Measurements from ENCODE around the gene FRMD4A. TPM values are rescaled to one million over a fixed set of nuclear protein-coding genes. Genes with fewer than 3 reads are reported as not detected.

Gene FRMD4A
- total RNA-seq, 1 experiment from 2014 or later = 19.6 TPM

- Histone ChIP-seq H2BK120ac (ENCODE audit: low read depth, low read length, poor library complexity, severe bottlenecking) (no peak overlapping the region), H3K14ac (ENCODE audit: insufficient read depth, low read length) (no peak overlapping the region), H2AK5ac (ENCODE audit: insufficient read length, low read length) (no peak overlapping the region), H3T11ph (ENCODE audit: low read length) (no peak overlapping the region), H3K79me2 (ENCODE audit: insufficient read depth, low read length) (peaks cover 24% of the 10 kb centered on the region; the same call in 1 of the 2 replicates), H3K79me1 (ENCODE audit: insufficient read depth, low read depth, low read length, poor library complexity, severe bottlenecking) (no peaks in the 10 kb centered on the region), H3K4ac (ENCODE audit: low read depth, low read length) (no peak overlapping the region), H3K4me2 (ENCODE audit: insufficient read depth, insufficient read length, low read length) (no peak overlapping the region), H2BK5ac (ENCODE audit: insufficient read length, low read length) (no peak overlapping the region), H3K27ac (ENCODE audit: insufficient read length, low read depth, low read length) (no peak overlapping the region), H3K9me3 (ENCODE audit: control insufficient read depth, low read depth, low read length) (no peaks in the 10 kb centered on the region), H4K5ac (ENCODE audit: insufficient read length, low read depth, low read length) (no peak overlapping the region), H3K9ac (ENCODE audit: extremely low read depth, insufficient read length, low read length) (no peak overlapping the region), H4K8ac (replicated peaks; ENCODE audit: insufficient read length, low read depth, low read length) (no peak overlapping the region), H3K27me3 (ENCODE audit: insufficient read depth, low read length) (no peaks in the 10 kb centered on the region; the same call in 1 of the 2 replicates), H3K56ac (ENCODE audit: insufficient read length, low read depth, low read length) (no peak overlapping the region), H2BK12ac (ENCODE audit: insufficient read length, low read depth, low read length) (no peak overlapping the region), H2BK20ac (ENCODE audit: low read depth, low read length, poor library complexity, severe bottlenecking) (no peak overlapping the region), H4K20me1 (ENCODE audit: control insufficient read depth, insufficient read depth, insufficient read length) (no peaks in the 10 kb centered on the region), H3K4me1 (ENCODE audit: insufficient read depth, low read length) (peaks cover 7% of the 10 kb centered on the region; the same call in 1 of the 2 replicates), H3K18ac (ENCODE audit: insufficient read length, low read depth, low read length) (no peak overlapping the region), H3K23ac (ENCODE audit: insufficient read length, low read depth, low read length) (no peak overlapping the region), H3K23me2 (ENCODE audit: insufficient read length, low read depth, low read length, poor library complexity, severe bottlenecking) (peaks cover 14% of the 10 kb centered on the region), H2BK15ac (ENCODE audit: low read depth, low read length) (no peak overlapping the region), H2AFZ (ENCODE audit: low read length) (no peak overlapping the region), H4K91ac (ENCODE audit: insufficient read length, low read depth, low read length) (no peak overlapping the region)
- Mint-ChIP-seq H3K27me3 (ENCODE audit: low read depth) (peaks cover 25% of the 10 kb centered on the region), H3K36me3 (ENCODE audit: insufficient read depth in 1 of 3, low read depth in 3 of 3) (peaks cover 0 to 1% (median 0%) of the 10 kb centered on the region in 3 experiments; a peak in 1 of 7 replicates), H3K9me3 (no peaks in the 10 kb centered on the region), H3K4me3 (no peak overlapping the region), H3K4me1 (peaks cover 51 to 55% of the 10 kb centered on the region in 2 experiments), H3K27ac (no peak overlapping the region)
- no peak for DNase-seq
- TF ChIP-seq CTCF (conservative IDR thresholded peaks at IDR 0.05) = no peak
- no CpG with 5 or more reads among the region's 4 CpGs for WGBS (ENCODE audit: extremely low coverage, insufficient read length, low lambda C conversion rate)
Observed at GRCh38 chr10:13887761-13888160, 443.0 kb downstream of the FRMD4A start.

Data from H9 (cell line).